Left renal pelvis (tissue), 4 donors: ENCODE measurements around the gene HSPB6. TPM values are rescaled to one million over a fixed set of nuclear protein-coding genes. Genes with fewer than 3 reads are reported as not detected.

Experiments used
- DNase-seq, 4 donors: peaks; one replicate each; pipeline ENCODE4 v3.0.0-alpha.2; 2013; ENCODE audit warnings: low read depth in 4 of 4, low spot score in 3 of 4
- polyA plus RNA-seq, 4 donors: library from polyadenylated mRNA; unstranded; fragments of 120-200 nt; gene quantifications; one replicate each; pipeline ENCODE4 v1.2.1, GENCODE V29; 2013; ENCODE audit not compliant: insufficient read length in 4 of 4

Gene HSPB6
- polyA plus RNA-seq, 4 donors = 24.8 to 111 (median 29.2) TPM

DNA sequence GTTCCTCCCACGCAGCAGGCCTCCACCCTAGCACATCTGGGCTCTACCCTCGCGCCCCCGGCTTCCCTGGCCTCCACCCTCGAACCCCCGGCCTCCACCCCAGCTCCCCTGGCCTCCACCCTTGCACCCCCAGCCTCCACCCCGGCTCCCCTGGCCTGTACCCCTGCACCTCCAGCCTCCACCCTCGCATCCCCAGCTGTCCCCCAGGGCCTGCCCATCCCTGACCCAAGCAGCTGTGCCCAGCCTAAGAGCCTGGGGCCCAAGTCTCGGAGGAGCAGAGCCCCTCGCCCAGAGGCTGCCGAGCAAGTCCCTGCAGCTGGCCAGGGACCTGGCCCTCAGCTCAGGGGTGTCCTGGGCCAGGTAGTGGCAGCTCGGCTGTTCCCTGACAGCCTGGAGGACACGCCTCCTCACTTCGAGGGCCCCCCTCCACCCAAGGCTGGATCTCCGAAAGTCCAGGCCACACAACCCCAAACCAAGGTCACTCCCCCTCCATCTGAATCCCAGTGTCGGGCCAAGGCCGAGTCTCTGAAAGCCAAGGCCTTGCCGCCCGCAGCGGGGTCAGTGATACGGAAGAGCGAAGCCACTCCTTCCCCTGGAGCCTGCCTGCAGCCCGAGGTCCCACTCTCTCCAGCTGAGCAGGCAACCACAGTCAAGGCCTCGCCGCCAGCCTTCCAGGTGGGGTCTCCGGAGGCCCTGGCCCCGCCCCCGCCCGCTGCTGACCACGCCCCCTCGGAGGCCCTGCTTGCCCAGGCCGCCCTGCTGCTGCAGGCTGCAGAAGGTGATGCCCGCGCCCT lies 10.7 kb upstream of the HSPB6 start:
- DNase-seq = peak in 1 of 4 donors; percentile 56

DNA sequence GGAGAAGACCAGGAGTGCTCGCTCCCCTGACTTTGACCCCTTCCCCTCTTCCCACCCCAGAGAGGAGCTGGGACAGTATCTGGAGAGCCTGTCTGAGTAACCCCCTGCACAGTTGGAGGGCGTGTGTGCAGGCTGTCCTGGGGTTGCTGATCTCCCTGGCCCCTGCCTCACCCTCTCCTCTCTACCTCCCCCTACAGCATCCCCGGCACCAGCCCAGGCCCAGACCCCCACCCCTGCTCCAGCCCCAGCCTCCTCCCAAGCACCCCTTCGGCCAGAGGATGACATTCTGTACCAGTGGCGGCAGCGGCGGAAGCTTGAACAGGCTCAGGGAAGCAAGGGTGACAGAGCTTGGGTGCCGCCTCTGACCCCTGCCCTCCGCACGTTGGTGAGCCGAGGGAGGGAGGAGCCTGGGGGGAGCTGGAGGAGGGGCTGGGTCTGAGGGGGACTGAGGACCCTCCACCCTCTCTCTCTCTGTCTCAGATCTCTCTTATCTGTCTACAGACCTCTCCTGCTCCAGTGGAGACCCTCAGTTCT lies 9.8 kb upstream of the HSPB6 start:
- no peak for DNase-seq

DNA sequence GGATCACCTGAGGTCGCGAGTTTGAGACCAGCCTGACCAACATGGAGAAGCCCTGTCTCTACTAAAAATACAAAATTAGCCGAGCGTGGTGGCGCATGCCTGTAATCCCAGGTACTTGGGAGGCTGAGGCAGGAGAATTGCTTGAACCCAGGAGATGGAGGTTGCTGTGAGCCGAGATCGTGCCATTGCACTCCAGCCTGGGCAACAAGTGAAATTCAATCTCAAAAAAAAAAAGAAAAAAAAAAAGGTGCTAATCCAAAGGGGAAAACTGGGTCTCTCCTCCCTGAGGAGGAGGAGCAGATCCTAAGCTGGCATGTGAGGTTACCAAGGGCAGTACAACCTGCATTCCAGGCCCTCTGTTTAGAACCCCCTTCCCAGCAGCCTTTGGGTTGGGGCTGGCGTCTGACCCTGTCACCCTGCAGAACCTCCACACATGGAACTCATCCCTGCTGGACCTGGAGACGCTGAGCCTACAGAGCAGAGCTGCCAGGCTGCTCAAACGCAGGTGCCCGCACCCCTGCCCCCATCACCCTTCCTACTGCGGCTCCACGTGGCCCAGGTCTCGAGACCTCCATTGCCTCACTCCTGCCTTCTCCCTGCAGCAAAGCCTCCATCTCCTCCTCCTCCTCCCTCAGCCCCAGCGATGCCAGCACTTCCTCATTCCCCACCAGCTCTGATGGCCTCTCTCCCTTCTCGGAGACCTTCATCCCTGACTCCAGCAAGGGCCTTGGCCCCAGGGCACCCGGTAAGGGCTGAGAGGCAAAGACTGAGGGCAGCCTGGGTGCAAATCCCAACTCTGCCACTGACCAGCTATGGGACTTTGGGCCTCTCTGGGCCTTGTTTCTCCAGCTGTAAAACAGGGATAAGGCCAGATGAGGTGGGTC lies 7.8 kb upstream of the HSPB6 start:
- no peak for DNase-seq

DNA sequence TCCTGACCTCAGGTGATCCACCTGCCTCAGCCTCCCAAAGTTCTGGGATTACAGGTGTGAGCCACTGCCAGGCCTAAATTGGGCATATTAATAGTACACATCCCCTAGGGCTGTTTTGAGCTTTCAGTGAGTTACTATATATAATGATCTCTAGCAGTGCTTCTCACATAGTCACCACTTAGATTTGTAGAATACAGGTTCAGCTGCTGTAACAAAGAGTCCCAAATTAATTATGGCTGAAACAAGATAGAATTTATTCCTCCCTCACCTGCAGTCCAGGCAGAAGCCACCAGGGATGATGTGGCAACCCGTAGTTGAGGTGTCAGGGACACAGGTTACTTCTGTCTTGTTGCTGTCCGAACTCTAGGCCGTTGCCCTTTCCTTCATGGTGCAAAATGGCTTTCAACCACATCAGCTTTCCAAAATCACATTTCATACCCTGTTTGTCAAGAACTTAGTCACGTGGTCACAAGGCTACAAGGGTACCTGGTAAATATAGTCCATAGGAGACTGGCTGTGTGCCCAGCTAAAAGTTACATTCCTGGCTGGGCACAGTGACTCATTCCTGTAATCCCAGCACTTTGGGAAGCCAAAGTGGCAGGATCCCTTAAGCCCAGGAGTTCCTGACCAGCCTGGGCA lies 4.0 kb upstream of the HSPB6 start:
- DNase-seq = no peak

DNA sequence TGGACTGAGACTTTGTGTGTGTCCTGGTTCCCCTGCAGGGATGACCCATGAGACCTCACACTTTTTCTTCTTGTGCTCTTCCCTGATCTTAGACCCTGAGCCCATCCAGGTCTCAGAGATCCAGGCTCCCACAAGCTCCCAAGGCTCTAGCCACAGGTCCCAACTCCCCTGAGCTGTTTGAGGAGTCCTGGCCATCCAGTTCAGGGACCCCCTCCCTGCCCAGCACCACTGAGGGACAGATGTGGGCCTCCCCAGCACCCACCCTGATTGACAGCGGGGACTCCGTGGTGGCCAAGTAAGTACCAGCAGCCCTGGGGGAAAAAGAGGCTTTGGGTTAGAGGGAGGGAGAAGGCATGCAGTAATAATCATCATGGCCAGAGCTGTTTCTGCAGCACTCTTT lies 2.9 kb upstream of the HSPB6 start:
- no peak for DNase-seq

DNA sequence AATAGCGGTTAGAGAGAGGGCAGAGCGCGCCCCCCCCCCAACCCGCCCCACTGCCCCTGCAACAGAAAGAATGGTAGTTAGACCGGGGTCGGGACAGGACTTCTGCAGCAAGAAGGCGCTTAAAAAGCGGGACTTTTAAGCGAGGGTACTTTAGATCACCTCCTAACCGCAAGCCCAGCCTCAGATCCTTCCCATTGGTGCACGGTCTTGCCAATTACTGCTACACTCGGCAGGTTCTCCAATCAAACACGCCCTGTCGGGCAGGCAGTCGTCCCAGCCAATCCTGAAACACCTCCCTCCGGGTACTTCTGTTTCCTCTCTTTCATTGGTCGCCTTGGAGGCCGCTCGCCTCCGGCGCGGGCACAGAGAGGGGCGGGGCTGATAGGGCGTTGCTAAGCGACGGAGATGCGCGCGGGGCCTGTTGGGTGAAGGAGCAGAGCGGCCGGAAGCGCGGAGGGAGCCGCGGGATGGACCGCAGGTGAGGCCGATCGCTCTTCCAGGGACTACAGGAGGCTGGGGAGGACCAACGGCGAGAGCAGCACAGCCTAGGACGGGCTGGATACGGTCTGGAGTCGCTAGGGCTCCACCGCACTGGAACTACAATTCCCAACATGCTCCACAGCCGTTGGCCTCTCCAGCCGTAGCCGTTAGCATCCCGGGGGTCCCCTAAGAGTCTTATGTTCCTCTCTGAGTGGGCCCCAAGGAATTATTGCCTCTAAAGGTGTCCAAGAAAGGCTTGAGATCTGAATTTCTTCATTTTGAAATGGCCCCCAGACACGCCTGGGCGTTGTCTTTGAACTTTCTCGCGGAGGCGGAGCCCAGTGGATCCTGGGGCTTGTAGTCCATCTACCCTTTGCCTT lies 1.1 kb upstream of the HSPB6 start, which contains the start of gene PROSER3:
Gene PROSER3, plus strand, starts transcription at position 428 of the 860 bp plus-strand sequence. Its CDS starts 40 bp downstream, at position 468.
- peak; percentile 97 to 99 (median 98) for DNase-seq

DNA sequence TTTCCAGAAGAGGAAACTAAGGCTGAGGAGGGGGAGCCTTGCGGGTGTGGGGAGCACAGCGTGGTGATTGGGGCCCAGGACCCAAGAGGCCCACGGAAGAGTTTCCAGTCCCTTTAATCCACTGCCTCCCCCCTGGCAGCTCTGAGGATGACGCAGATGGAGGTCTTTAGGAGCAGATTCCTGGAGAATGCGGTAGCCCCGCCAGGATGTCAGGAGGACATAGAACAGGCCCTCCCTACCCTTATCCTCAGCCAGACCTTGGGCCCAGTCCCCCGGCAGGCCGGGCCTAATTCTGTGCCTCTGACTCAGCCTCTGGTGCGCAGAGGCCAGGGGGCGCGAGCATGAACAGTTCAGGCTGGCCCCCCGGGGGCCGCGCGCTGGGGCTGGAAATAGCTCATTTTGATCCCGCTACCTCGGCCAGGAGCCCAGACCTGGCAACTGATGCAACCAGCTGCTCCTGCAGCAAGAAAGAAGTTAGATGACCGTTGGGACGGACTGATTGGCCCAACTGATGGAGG lies 461 bp upstream of the HSPB6 start:
- no peak for DNase-seq

DNA sequence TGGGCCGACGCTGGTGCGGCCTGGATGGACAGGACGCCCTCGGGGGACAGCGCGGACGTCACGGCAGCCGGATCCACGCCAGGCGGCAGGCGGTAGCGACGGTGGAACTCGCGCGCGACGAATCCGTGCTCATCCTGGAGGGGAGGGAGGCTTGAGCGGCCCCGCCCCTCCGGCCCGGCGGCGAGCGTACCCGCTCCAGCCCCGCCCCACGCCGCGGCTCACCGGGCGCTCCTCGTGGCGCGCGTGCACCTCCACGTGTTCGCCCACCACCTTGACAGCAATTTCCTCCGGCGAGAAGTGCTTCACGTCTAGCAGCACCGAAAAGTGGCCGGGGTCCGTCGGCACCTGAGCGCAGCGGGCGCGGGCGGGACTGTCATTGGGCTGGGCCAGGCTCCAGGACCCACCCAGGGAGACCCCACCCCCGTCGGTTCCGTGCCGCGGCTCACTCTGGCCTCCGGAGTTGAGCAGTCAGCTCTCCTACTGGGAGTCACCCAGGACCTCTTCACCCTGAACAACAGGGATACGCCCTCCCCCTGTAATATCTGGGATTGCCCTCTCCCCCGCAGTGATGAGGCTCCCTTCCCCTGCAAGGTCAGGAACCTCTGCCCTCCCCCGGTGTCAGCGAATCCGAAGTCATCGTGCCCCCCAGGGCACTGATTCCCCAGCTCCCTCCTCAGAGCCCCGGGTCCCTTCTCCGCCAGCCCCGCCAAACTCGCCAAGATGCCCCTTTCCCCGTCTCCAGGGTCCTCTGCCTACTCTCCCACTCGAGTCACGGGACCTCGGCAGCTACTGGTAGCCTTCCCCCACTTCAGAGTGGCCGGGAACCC lies 1.1 kb downstream of the HSPB6 start:
- no peak for DNase-seq

DNA sequence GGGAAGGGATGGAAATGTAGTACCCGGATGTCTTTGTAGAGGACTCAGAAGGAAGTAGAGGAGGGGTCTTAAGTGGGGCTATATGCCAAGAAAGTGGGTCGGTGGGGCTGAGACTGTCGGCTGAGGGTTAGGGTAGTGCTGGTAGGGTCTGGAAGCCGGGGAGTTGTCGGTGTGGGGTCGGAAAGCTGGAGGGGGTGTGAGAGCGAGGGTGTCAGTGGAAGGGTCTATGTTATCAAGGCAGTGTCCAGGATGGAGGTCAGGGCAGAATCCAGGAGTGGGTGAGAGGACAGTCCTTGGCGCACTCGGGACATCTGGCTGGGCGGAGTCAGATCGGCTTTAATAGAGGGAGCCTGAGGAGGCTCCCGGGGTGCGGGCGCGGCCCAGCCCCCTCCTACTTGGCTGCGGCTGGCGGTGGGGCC lies 1.7 kb downstream of the HSPB6 start:
- DNase-seq = no peak

DNA sequence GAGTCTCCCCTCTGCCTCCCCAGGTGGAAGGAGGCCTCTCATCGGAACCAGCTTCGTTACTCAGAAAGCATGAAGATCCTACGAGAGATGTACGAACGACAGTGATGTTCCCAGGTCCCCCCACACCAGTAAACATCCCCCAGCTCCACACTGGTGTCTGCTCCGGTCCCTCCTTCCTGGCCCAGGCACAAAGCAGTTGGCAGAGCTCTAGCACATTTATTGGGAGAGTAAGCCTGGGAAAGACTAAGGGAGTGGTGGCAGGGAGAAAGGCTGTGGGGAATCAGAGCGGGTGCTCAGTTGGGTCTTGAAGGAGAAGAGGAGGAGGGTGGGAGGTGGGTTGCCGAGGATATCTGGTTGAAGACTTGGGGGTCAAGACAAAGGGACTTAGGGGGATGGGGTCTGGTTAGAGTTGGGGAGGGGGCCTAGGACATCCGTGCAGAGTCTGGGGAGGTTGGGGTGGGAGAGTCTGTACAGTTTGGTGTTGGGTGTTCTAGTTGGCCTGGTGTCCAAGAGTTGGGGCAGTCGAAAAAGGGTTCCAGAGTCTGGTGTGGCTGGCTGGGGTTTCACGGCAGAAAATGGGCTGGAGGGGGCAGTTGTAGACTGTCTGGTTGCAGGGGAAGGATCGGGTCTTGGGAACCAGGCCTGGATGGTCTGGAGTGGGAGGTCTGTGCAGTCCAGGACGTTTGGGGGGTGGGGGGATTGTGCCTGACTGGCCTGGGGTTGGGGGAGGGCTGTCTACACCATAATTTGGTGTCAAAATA lies 2.3 kb downstream of the HSPB6 start:
- DNase-seq = no peak

DNA sequence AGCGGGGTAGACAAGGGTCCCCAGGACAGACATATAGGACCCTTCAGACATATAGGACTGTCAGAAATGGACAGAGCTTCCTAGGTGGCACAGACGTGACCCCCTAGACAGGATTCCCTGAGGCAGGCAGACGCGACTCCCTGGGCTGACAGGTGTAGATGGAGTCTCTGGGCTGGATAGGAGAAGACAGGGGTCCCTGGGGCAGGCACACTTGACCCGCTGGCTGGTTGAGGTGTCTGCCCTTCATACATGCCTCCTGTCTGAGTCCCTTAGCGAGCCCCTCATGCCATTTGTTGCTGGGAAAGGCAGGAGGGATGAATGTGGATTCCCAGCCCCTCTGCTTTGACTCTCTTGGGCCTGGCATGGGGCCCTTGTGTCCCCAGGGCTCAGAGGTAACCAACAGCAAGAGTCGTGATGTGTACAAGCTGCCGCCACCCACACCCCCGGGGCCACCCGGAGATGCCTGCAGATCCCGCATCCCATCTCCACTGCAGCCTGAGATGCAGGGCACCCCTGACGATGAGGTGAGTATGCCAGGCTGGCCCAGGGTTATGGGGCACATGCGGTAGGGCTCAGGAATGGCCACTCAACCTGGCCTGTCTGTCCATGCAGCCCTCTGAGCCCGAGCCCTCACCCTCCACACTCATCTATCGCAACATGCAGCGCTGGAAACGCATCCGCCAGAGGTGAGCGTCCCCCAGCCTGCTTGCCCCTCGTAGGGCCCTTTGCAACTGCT lies 3.0 kb downstream of the HSPB6 start:
- DNase-seq = no peak

DNA sequence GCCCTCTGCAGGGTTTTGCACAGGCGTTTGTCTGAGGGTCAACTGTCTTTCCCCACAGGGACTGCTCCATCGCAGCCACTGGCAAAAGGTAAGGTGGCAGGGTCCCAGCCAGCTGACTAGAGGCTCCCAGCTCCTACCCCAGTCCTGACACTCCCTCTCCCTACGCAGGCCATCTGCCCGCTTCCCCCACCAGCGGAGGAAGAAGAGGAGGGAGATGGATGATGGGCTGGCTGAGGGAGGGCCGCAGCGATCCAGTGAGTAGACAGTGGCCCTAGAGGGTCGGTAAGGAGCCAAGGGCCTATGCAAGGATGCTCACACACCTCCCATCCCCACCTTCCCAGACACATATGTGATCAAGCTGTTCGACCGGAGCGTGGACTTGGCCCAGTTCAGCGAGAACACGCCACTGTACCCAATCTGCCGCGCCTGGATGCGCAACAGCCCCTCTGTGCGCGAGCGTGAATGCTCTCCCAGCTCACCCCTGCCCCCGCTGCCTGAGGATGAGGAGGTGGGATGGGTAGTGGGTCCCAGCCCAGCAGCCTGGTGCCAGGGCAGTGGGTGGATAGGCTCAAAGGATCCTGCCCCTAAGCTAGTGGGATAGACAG lies 4.0 kb downstream of the HSPB6 start:
- no peak for DNase-seq

DNA sequence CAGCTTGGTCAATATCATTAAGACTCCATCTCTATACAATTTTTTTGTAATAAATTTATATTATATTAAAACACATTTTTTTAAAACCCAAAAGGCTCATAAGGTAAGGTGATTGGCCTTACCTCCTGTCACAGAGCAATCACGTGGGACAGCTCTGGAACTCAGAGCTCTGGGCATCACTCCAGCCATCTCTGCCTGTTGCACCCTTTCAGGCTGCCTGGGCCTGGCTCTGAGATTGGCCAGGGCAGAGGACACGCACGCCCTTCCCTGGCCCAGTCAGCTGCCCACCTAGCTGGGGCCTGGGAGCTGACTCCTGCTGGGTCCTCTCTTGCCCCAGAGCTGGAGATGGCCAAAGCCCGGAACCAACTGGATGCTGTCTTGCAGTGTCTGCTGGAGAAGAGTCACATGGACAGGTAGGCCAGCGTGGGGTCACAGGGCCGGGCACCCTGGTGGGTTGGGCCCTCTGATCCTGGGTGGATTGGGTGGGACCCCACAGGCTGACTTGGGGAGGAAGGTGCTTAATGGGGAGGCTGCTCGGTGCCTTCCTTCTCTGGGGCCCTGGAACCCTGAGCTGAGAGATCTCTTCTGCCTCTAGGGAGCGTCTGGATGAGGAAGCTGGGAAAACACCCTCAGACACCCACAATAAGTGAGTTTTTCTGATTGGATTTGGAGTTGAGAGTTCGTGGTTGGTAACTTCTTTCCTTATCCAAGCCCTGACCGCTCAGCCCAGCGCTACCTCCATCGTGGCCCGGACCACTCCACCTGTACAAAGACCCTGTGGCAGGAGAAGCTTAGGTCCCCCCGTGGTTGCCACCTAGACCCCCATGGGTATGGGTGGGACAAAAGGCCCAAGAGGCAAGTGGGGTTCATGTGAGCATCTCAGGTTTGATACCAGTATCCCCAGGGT lies 4.7 kb downstream of the HSPB6 start:
- DNase-seq = no peak

DNA sequence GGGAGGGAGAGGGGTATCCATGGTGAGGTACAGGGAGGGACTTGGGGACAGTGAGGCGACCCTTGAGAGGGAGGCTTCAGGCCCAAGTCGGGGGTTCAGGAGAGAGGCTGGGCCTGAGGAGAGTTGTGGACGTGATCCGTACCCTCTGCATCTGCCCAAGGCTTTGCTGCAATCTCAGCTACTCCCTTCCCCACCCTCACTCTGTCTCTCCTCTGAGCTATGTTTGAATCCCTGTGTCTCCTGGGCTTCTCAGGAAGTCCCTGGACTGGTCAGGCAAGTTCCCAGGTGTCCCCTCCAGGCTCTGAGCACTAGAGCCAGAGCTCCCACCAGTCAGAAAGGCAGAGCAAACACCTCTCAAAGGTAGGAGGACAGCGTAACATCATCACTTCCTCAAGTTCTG lies 6.7 kb downstream of the HSPB6 start:
- DNase-seq = no peak

DNA sequence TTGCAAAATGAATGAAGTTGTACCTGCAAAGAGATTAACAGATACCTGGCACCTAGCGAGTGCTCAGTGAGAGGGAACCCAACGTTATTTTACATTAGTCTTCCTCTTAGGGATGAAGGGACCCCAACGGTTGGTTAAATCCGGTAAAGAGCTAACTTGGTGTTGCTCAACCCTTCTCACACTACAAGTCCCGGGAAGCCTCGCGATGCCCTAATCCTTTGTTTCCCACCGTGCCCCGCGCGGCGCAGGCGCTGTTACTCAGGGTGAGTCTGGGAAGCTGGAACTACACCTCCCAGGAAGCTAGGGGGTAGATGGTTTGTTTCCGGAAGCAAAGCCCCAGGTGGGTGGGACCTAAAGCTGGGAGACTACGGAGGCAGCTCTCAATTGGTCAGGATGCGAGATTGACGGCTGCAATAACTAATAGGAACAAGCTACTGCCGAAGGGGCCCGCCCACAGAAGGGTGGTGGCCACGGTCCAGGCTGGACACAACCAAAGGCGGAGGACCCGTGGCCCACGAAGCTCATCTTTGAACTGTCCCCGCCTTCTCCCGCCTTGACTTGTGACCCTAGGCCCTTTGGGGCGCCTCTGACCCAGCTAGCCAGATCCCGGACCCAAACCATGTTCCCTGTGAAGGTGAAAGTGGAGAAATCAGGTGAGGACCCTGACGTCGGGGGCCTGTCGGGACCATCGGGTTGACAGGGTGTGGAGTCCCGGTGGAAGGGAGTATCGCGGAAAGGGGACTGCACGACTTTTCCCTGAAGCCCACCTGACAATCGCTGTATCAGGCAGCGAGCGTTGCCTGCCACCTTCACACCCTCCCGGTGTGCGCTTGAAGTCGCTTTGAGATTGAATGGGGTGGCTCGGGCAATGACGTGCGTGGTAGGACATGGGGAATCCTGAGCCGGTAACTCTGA lies 8.5 kb downstream of the HSPB6 start, which contains the start of gene LIN37:
Gene LIN37, plus strand, starts transcription at position 471 of the 915 bp plus-strand sequence. Its CDS starts 149 bp downstream, at position 620.
- DNase-seq = peak; percentile 98 to 99 (median 98)
